NCI-H446 (cell line): ENCODE results near the gene CBX7.

Experiments used
- DNase-seq, 2 experiments: peaks; one replicate each; lab custom pipeline; 2025; lab: John Stamatoyannopoulos, UW

The CBX7 gene

GRCh38 chr22:39125622-39126021 is 26.9 kb downstream of the CBX7 start:
- no peak for DNase-seq

- no peak for DNase-seq
These were observed 28.5 kb downstream of the CBX7 start for GRCh38 chr22:39123751-39124581.

- DNase-seq: no peak
These were observed 29.6 kb downstream of the CBX7 start for GRCh38 chr22:39122772-39123470.

GRCh38 chr22:39120983-39121382 is 31.5 kb downstream of the CBX7 start:
- no peak for DNase-seq

- DNase-seq: peak in 1 of 2 experiments; percentile 32
These were observed 34.8 kb downstream of the CBX7 start for GRCh38 chr22:39117585-39118191.

- no peak for DNase-seq
These were observed 36.4 kb downstream of the CBX7 start for GRCh38 chr22:39115977-39116621.

GRCh38 chr22:39115570-39115969 is 36.9 kb downstream of the CBX7 start:
- DNase-seq: no peak

- no peak for DNase-seq
These were observed 38.4 kb downstream of the CBX7 start for GRCh38 chr22:39114112-39114511.

- DNase-seq: no peak
These were observed 41.6 kb downstream of the CBX7 start for GRCh38 chr22:39110631-39111561.

- DNase-seq: no peak
These were observed 43.1 kb downstream of the CBX7 start for GRCh38 chr22:39109361-39109760.

- no peak for DNase-seq
These were observed 44.0 kb downstream of the CBX7 start for GRCh38 chr22:39108487-39108886.

GRCh38 chr22:39106326-39106725 is 46.2 kb downstream of the CBX7 start:
- no peak for DNase-seq

- DNase-seq: no peak
These were observed 49.0 kb downstream of the CBX7 start for GRCh38 chr22:39103431-39103830.

- DNase-seq: no peak
These were observed 51.3 kb downstream of the CBX7 start for GRCh38 chr22:39101226-39101625.

GRCh38 chr22:39098576-39098975 is 53.9 kb downstream of the CBX7 start:
- no peak for DNase-seq

GRCh38 chr22:39098026-39098425 is 54.5 kb downstream of the CBX7 start:
- no peak for DNase-seq

GRCh38 chr22:39097098-39098020 is 55.1 kb downstream of the CBX7 start, which contains the start of gene APOBEC3H:
Gene APOBEC3H (plus strand): TSS chr22:39097244. CDS start chr22:39100279, 3,035 bp downstream.
- no peak for DNase-seq

GRCh38 chr22:39095971-39096370 is 56.5 kb downstream of the CBX7 start:
- no peak for DNase-seq

- no peak for DNase-seq
These were observed 57.6 kb downstream of the CBX7 start for GRCh38 chr22:39094717-39095389.
